Measurements from ENCODE around the gene NUDT4.

DNA sequence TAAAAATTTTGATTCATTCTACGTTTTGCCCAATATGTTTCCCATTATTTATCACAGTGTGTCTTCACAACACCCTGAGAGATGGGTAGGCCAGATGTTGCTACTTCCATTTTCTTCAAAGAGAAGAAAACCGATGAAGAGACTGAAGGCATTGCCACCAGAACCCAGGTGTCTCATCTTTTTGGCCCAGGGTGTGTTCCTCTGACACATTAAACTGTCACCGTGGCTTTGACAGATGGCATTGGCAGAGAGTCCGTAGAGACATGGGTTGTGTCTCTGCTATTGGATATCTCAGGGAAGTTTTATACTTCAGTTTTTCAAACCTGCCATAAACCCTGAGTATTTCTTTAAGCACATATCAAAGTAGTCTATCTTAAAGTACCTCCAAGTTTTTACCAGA, 11.3 kb upstream of the NUDT4 start:
- TF ChIP-seq, protein P1, sequence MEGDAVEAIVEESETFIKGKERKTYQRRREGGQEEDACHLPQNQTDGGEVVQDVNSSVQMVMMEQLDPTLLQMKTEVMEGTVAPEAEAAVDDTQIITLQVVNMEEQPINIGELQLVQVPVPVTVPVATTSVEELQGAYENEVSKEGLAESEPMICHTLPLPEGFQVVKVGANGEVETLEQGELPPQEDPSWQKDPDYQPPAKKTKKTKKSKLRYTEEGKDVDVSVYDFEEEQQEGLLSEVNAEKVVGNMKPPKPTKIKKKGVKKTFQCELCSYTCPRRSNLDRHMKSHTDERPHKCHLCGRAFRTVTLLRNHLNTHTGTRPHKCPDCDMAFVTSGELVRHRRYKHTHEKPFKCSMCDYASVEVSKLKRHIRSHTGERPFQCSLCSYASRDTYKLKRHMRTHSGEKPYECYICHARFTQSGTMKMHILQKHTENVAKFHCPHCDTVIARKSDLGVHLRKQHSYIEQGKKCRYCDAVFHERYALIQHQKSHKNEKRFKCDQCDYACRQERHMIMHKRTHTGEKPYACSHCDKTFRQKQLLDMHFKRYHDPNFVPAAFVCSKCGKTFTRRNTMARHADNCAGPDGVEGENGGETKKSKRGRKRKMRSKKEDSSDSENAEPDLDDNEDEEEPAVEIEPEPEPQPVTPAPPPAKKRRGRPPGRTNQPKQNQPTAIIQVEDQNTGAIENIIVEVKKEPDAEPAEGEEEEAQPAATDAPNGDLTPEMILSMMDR (IDR thresholded peaks at IDR 0.05): no peak
- TF ChIP-seq POLR2AphosphoS5 (IDR thresholded peaks at IDR 0.05; ENCODE audit: insufficient read depth in 1 of 2, low read depth in 1 of 2) (no peak), POLR2A (IDR thresholded peaks at IDR 0.05) (no peak)

All from vagina (tissue), 2 donors.